GM23338 (cell line): ENCODE data around the gene APH1B. TPM values are rescaled to one million over a fixed set of nuclear protein-coding genes. Genes with fewer than 3 reads are reported as not detected.

Experiments
- ATAC-seq: fragments of 200-7000 bp; cut with Tn5 transposase; 3 replicates; pipeline ENCODE4 v1.9.1; 2020
- DNase-seq: peaks from one replicate; pipeline ENCODE4 v3.0.0-alpha.2; 2015; ENCODE audit warnings: low spot score
- H2AFZ ChIP-seq: fragments of 200-600 bp; sonication (generic); 2 replicates; pipeline ENCODE4 v1.8.0; 2016; ENCODE audit warnings: antibody characterized with exemption, mild to moderate bottlenecking, moderate library complexity
- H3F3A ChIP-seq: fragments of 200-600 bp; sonication (generic); replicated peaks from 2 replicates; pipeline ENCODE4 v1.8.0; 2017; ENCODE audit warnings: antibody characterized with exemption, mixed run types, low read depth
- H3K27ac ChIP-seq: fragments of 200-600 bp; sonication (generic); 2 replicates; pipeline ENCODE4 v1.6.1; 2016; ENCODE audit warnings: low read depth
- H3K27me3 ChIP-seq: fragments of 200-600 bp; sonication (generic); 2 replicates; pipeline ENCODE4 v1.8.0; 2016; ENCODE audit warnings: mild to moderate bottlenecking, mixed run types, moderate library complexity; ENCODE audit not compliant: insufficient read depth
- H3K36me3 ChIP-seq: fragments of 200-600 bp; sonication (generic); 2 replicates; pipeline ENCODE4 v1.8.0; 2016; ENCODE audit warnings: mild to moderate bottlenecking; ENCODE audit not compliant: insufficient read depth
- H3K4me1 ChIP-seq: fragments of 200-600 bp; sonication (generic); 2 replicates; pipeline ENCODE4 v1.8.0; 2016; ENCODE audit warnings: mild to moderate bottlenecking, moderate library complexity; ENCODE audit not compliant: insufficient read depth
- H3K4me2 ChIP-seq: fragments of 200-600 bp; sonication (generic); 2 replicates; pipeline ENCODE4 v1.7.1; 2017; ENCODE audit warnings: mixed run types
- H3K4me3 ChIP-seq: fragments of 200-600 bp; sonication (generic); 2 replicates; pipeline ENCODE4 v1.6.1; 2016; ENCODE audit warnings: mixed run types
- H3K79me2 ChIP-seq: fragments of 200-600 bp; sonication (generic); replicated peaks from 2 replicates; pipeline ENCODE4 v1.8.0; 2017; ENCODE audit warnings: mild to moderate bottlenecking; ENCODE audit not compliant: insufficient read depth
- H3K9me2 ChIP-seq: fragments of 200-600 bp; sonication (generic); 2 replicates; pipeline ENCODE4 v1.8.0; 2017; ENCODE audit not compliant: insufficient read depth
- H4K20me1 ChIP-seq: fragments of 200-600 bp; sonication (generic); replicated peaks from 2 replicates; pipeline ENCODE4 v1.8.0; 2017; ENCODE audit warnings: mild to moderate bottlenecking; ENCODE audit not compliant: insufficient read depth
- H3K27ac Mint-ChIP-seq: 2 replicates; pipeline ENCODE4 v1.8.0; 2020; ENCODE audit warnings: inconsistent platforms, mild to moderate bottlenecking, moderate library complexity, mixed read lengths
- H3K27me3 Mint-ChIP-seq: 3 replicates; pipeline ENCODE4 v1.8.0; 2022; ENCODE audit warnings: low read depth, mild to moderate bottlenecking, moderate library complexity, mixed read lengths, inconsistent platforms; ENCODE audit not compliant: insufficient read depth, poor library complexity
- H3K36me3 Mint-ChIP-seq: 3 replicates; pipeline ENCODE4 v1.8.0; 2021; ENCODE audit warnings: low read depth, mild to moderate bottlenecking, inconsistent platforms, moderate library complexity, mixed read lengths
- H3K4me1 Mint-ChIP-seq: 3 replicates; pipeline ENCODE4 v1.8.0; 2020; ENCODE audit warnings: mild to moderate bottlenecking, inconsistent platforms, mixed read lengths
- H3K4me3 Mint-ChIP-seq: 3 replicates; pipeline ENCODE4 v1.8.0; 2021; ENCODE audit warnings: moderate library complexity, mild to moderate bottlenecking, inconsistent platforms, mixed read lengths
- H3K9me3 Mint-ChIP-seq: 3 replicates; pipeline ENCODE4 v1.8.0; 2020; ENCODE audit warnings: moderate library complexity, mild to moderate bottlenecking, inconsistent platforms, mixed read lengths
- CREB1 ChIP-seq: fragments of 250-450 bp; sonication (Bioruptor Pico); IDR thresholded peaks from 2 replicates; pipeline ENCODE4 v1.5.0; 2020; ENCODE audit warnings: low read depth, mild to moderate bottlenecking, moderate library complexity
- EZH2 ChIP-seq: fragments of 200-600 bp; sonication (generic); IDR thresholded peaks from one replicate; pipeline ENCODE4 v1.8.0; 2017; ENCODE audit warnings: antibody characterized with exemption, mild to moderate bottlenecking, low read depth; ENCODE audit not compliant: unreplicated experiment
- EZH2phosphoT487 ChIP-seq: fragments of 200-600 bp; sonication (generic); IDR thresholded peaks from one replicate; pipeline ENCODE4 v1.8.1; 2018; ENCODE audit warnings: antibody characterized with exemption; ENCODE audit not compliant: unreplicated experiment
- JUNB ChIP-seq: IDR thresholded peaks from one replicate; pipeline ENCODE4 v1.6.1; 2016; ENCODE audit warnings: antibody characterized with exemption; ENCODE audit not compliant: unreplicated experiment
- NANOG ChIP-seq: IDR thresholded peaks from 2 replicates; pipeline ENCODE4 v1.6.1; 2016; ENCODE audit warnings: antibody characterized with exemption, borderline replicate concordance
- POLR2AphosphoS5 ChIP-seq: IDR thresholded peaks from 2 replicates; pipeline ENCODE4 v1.6.1; 2016; ENCODE audit warnings: antibody characterized with exemption, low read depth
- STAT1 ChIP-seq: IDR thresholded peaks from one replicate; pipeline ENCODE4 v1.6.1; 2016; ENCODE audit warnings: antibody characterized with exemption; ENCODE audit not compliant: unreplicated experiment
- ZNF114 ChIP-seq: fragments of 250-450 bp; sonication (Bioruptor Pico); IDR thresholded peaks from 2 replicates; pipeline ENCODE4 v1.5.0; 2020; ENCODE audit warnings: mild to moderate bottlenecking, moderate library complexity
- ZNF331 ChIP-seq: fragments of 250-450 bp; sonication (Bioruptor Pico); IDR thresholded peaks from 2 replicates; pipeline ENCODE4 v1.5.0; 2020; ENCODE audit warnings: low read depth, mild to moderate bottlenecking, moderate library complexity
- polyA plus RNA-seq: library from polyadenylated mRNA; unstranded; fragments of >200 nt; fragmentation: Nextera tagmentation; extraction: Ambion mirVana; gene quantifications from 2 replicates; pipeline ENCODE4 v1.2.1, GENCODE V29; 2016
- total RNA-seq: library from RNA; depleted of rRNA; stranded (reverse); fragments of >200 nt; shearing (Covaris generic); gene quantifications from 2 replicates; pipeline ENCODE4 v1.2.3, GENCODE V29; 2014
- TF ChIP-seq, protein P1 (sequence below): IDR thresholded peaks from one replicate; pipeline ENCODE4 v1.6.1; 2018; ENCODE audit warnings: antibody characterized with exemption; ENCODE audit not compliant: unreplicated experiment
- TF ChIP-seq, protein P2 (sequence below), 2 experiments: fragments of 200-600 bp in 1 of 2; sonication (generic) in 1 of 2; conservative IDR thresholded peaks; 2 replicates each; pipeline versions ENCODE4 v1.5.1 to v1.6.1; 2016 to 2017; ENCODE audit warnings: antibody characterized with exemption in 2 of 2, low read depth in 2 of 2, mild to moderate bottlenecking in 2 of 2, moderate library complexity in 1 of 2
- TF ChIP-seq, protein P3 (sequence below): IDR thresholded peaks from 2 replicates; pipeline ENCODE4 v1.6.1; 2016; ENCODE audit warnings: antibody characterized with exemption

APH1B gene
- total and polyA plus RNA-seq, 2 experiments from 2014 or later = 14.3 to 24.4 TPM

DNA sequence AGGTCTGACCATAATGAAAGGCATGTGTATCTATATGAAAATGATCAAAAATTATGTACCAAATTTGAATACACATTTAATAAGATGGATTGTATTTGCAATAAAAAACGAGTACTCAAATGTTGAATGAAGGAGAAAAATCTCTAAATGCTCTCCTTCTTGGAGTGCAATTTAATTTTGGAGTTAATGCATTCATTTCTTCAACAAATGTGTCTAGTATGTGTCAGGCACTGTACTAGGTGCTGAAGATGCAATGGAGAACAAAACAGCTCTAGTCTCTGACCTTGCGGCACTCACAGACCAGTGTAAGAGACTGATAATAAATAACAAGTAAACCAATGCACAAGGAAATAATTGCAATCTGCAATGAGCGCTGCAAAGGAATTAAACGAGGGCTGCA, 75.4 kb downstream of the APH1B start (continued):
- TF ChIP-seq, protein P1, sequence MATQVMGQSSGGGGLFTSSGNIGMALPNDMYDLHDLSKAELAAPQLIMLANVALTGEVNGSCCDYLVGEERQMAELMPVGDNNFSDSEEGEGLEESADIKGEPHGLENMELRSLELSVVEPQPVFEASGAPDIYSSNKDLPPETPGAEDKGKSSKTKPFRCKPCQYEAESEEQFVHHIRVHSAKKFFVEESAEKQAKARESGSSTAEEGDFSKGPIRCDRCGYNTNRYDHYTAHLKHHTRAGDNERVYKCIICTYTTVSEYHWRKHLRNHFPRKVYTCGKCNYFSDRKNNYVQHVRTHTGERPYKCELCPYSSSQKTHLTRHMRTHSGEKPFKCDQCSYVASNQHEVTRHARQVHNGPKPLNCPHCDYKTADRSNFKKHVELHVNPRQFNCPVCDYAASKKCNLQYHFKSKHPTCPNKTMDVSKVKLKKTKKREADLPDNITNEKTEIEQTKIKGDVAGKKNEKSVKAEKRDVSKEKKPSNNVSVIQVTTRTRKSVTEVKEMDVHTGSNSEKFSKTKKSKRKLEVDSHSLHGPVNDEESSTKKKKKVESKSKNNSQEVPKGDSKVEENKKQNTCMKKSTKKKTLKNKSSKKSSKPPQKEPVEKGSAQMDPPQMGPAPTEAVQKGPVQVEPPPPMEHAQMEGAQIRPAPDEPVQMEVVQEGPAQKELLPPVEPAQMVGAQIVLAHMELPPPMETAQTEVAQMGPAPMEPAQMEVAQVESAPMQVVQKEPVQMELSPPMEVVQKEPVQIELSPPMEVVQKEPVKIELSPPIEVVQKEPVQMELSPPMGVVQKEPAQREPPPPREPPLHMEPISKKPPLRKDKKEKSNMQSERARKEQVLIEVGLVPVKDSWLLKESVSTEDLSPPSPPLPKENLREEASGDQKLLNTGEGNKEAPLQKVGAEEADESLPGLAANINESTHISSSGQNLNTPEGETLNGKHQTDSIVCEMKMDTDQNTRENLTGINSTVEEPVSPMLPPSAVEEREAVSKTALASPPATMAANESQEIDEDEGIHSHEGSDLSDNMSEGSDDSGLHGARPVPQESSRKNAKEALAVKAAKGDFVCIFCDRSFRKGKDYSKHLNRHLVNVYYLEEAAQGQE = no peak
- TF ChIP-seq STAT1 (no peak), ZNF114 (no peak), CREB1 (CRISPR knock-in tag) (no peak), EZH2 (no peak), EZH2phosphoT487 (no peak), POLR2AphosphoS5 (no peak), NANOG (no peak)
- TF ChIP-seq, protein P2, sequence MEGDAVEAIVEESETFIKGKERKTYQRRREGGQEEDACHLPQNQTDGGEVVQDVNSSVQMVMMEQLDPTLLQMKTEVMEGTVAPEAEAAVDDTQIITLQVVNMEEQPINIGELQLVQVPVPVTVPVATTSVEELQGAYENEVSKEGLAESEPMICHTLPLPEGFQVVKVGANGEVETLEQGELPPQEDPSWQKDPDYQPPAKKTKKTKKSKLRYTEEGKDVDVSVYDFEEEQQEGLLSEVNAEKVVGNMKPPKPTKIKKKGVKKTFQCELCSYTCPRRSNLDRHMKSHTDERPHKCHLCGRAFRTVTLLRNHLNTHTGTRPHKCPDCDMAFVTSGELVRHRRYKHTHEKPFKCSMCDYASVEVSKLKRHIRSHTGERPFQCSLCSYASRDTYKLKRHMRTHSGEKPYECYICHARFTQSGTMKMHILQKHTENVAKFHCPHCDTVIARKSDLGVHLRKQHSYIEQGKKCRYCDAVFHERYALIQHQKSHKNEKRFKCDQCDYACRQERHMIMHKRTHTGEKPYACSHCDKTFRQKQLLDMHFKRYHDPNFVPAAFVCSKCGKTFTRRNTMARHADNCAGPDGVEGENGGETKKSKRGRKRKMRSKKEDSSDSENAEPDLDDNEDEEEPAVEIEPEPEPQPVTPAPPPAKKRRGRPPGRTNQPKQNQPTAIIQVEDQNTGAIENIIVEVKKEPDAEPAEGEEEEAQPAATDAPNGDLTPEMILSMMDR (conservative IDR thresholded peaks at IDR 0.05; ENCODE audit: low read depth in 2 of 2) = no peak
- TF ChIP-seq, protein P3, sequence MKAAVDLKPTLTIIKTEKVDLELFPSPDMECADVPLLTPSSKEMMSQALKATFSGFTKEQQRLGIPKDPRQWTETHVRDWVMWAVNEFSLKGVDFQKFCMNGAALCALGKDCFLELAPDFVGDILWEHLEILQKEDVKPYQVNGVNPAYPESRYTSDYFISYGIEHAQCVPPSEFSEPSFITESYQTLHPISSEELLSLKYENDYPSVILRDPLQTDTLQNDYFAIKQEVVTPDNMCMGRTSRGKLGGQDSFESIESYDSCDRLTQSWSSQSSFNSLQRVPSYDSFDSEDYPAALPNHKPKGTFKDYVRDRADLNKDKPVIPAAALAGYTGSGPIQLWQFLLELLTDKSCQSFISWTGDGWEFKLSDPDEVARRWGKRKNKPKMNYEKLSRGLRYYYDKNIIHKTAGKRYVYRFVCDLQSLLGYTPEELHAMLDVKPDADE = no peak

DNA sequence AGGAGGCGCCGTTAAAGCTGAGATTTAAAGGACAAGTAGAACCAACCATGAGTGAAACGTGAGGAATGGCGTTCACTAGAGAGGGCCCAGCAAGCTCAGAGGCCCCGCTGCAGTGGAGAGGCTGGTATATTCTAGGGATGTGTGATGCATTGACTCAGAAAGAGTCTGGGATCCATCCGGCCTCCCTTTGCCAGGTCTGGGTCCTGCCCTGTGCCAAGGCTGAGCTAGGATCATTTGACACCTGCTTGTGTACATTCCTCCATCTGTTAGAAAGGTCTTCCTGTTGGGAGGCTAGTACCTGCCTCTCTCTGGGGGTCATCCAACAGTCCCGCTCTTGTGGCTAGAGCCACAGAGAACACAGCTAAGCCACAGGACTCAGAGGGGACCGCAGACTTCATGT, 75.9 kb downstream of the APH1B start:
- TF ChIP-seq NANOG (no peak), EZH2phosphoT487 (no peak), JUNB (no peak), STAT1 (no peak), ZNF331 (no peak)
- TF ChIP-seq, protein P2 (conservative IDR thresholded peaks at IDR 0.05; ENCODE audit: low read depth in 2 of 2) = 0 out of 4 replicates have a peak, but pooled peaks of 1 of the 2 experiments have one; percentile 13

More for the DNA sequence above, 75.9 kb downstream of the APH1B start:
- no peak for DNase-seq
- no peaks in the 10 kb centered on the region for H3K4me1 ChIP-seq
- no peaks in the 10 kb centered on the region for H3F3A ChIP-seq
- H3K4me3 ChIP-seq = no peak overlapping the region
- H3K4me2 ChIP-seq = no peak overlapping the region
- H3K27ac ChIP-seq = no peak overlapping the region
- ATAC-seq = no peak
- no peaks in the 10 kb centered on the region for H3K36me3 Mint-ChIP-seq
- H3K9me3 Mint-ChIP-seq = no peaks in the 10 kb centered on the region
- no peak overlapping the region for H2AFZ ChIP-seq
- no peak overlapping the region for H3K27ac Mint-ChIP-seq
- no peaks in the 10 kb centered on the region for H3K27me3 ChIP-seq
- H4K20me1 ChIP-seq = no peaks in the 10 kb centered on the region
- no peaks in the 10 kb centered on the region for H3K27me3 Mint-ChIP-seq
- no peak overlapping the region for H3K4me3 Mint-ChIP-seq
- no peaks in the 10 kb centered on the region for H3K79me2 ChIP-seq
- H3K4me1 Mint-ChIP-seq = peaks cover 10% of the 10 kb centered on the region
- no peaks in the 10 kb centered on the region for H3K9me2 ChIP-seq
- no peaks in the 10 kb centered on the region for H3K36me3 ChIP-seq
